CD4-positive, alpha-beta T cell treated with Interferon alpha-2 for 1 hour (primary cell): Measurements from ENCODE around the gene VASP.
A peak's percentile ranks its signal among the peaks of the same experiment; 100 is the strongest.

Experiments used
- DNase-seq, 2 donors: peaks; one replicate each; pipeline ENCODE4 v3.0.0-alpha.2; 2020 to 2022

VASP gene

GRCh38 chr19:45473682-45474605 is 33.3 kb upstream of the VASP start:
- DNase-seq: peak; percentile 74 to 76

- peak; percentile 83 to 84 for DNase-seq
Observed at GRCh38 chr19:45474606-45475521, 32.4 kb upstream of the VASP start.

- DNase-seq: peak in 1 of 2 donors; percentile 77
Observed at GRCh38 chr19:45475537-45476291, 31.6 kb upstream of the VASP start.

- DNase-seq: peak; percentile 63 to 77
Observed at GRCh38 chr19:45476304-45476703, 31.0 kb upstream of the VASP start.

- peak; percentile 22 to 71 for DNase-seq
Observed at GRCh38 chr19:45477186-45477585, 30.1 kb upstream of the VASP start.

- DNase-seq: peak; percentile 28 to 73
Observed at GRCh38 chr19:45477713-45478453, 29.4 kb upstream of the VASP start.

GRCh38 chr19:45478454-45479238 is 28.6 kb upstream of the VASP start:
- DNase-seq: peak; percentile 90 to 94

- no peak for DNase-seq
Observed at GRCh38 chr19:45483033-45483432, 24.2 kb upstream of the VASP start.

- DNase-seq: no peak
Observed at GRCh38 chr19:45484273-45484945, 22.9 kb upstream of the VASP start.

- DNase-seq: peak; percentile 96 to 97
Observed at GRCh38 chr19:45485305-45486077, 21.8 kb upstream of the VASP start.

- DNase-seq: no peak
Observed at GRCh38 chr19:45488708-45489107, 18.6 kb upstream of the VASP start.

GRCh38 chr19:45489216-45489855 is 17.9 kb upstream of the VASP start:
- no peak for DNase-seq

- DNase-seq: no peak
Observed at GRCh38 chr19:45492137-45492626, 15.1 kb upstream of the VASP start.

GRCh38 chr19:45492627-45493470 is 14.4 kb upstream of the VASP start:
- DNase-seq: no peak

- no peak for DNase-seq
Observed at GRCh38 chr19:45494261-45494916, 12.9 kb upstream of the VASP start.

- no peak for DNase-seq
Observed at GRCh38 chr19:45495178-45495577, 12.1 kb upstream of the VASP start.

- peak; percentile 13 to 54 for DNase-seq
Observed at GRCh38 chr19:45496349-45496953, 10.8 kb upstream of the VASP start.
